Fibroblast of mammary gland (primary cell): ENCODE results near the gene APOD.

Experiments used
- DNase-seq: peaks from one replicate; pipeline ENCODE4 v3.0.0-alpha.2; 2010; ENCODE audit warnings: low read depth
- H3K4me3 ChIP-seq: 2 replicates; pipeline ENCODE4 v1.5.1; 2011; ENCODE audit warnings: low read depth, mild to moderate bottlenecking, low read length, moderate library complexity; ENCODE audit not compliant: control insufficient read depth
- TF ChIP-seq, protein P1 (sequence below): conservative IDR thresholded peaks from 2 replicates; pipeline ENCODE4 v1.5.1; 2011; ENCODE audit warnings: low read depth, low read length, inconsistent platforms; ENCODE audit not compliant: control insufficient read depth, insufficient read depth

Gene APOD

GRCh38 chr3:195537995-195538394 is 45.7 kb downstream of the APOD start:
- DNase-seq: no peak
- H3K4me3 ChIP-seq: no peak overlapping the region
- TF ChIP-seq, protein P1, sequence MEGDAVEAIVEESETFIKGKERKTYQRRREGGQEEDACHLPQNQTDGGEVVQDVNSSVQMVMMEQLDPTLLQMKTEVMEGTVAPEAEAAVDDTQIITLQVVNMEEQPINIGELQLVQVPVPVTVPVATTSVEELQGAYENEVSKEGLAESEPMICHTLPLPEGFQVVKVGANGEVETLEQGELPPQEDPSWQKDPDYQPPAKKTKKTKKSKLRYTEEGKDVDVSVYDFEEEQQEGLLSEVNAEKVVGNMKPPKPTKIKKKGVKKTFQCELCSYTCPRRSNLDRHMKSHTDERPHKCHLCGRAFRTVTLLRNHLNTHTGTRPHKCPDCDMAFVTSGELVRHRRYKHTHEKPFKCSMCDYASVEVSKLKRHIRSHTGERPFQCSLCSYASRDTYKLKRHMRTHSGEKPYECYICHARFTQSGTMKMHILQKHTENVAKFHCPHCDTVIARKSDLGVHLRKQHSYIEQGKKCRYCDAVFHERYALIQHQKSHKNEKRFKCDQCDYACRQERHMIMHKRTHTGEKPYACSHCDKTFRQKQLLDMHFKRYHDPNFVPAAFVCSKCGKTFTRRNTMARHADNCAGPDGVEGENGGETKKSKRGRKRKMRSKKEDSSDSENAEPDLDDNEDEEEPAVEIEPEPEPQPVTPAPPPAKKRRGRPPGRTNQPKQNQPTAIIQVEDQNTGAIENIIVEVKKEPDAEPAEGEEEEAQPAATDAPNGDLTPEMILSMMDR: no peak

DNA sequence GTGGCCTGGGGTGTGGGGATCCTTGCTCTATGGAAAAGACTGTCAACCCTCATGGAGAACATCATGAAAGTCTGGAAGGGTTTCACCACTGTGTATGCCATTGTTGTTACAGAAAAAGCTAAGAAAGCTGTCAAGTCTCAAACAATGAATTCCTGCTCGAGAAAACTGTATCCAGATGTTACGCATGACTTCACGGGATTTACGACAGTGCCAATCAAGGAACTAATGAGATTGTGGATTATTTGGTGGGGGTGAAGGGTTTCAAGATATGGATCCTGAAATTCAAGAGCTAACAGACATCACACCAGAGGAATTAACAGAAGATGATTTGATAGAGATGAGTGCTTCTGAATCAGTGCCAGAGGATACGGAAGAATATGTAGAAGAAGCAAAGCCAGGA is 48.4 kb downstream of the APOD start:
- TF ChIP-seq, protein P1: no peak
- no peak for DNase-seq
- no peak overlapping the region for H3K4me3 ChIP-seq

DNA sequence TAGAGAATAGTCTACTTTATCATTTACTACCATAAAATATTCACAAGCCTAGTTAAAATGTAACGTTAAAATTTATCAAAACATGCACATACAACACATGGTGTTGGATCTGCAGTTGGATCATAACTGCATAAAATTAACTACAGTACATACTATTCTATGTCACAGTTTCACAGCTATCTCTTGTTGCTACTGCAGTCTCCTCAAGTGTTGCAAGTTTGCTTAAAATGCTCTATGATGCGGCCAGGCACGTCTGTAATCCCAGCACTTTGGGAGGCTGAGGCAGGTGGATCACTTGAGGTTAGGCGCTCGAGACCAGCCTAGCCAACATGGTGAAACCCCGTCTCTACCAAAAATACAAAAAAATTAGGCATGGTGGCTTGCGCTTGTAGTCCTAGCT is 50.9 kb downstream of the APOD start:
- TF ChIP-seq, protein P1: no peak
- H3K4me3 ChIP-seq: no peak overlapping the region
- no peak for DNase-seq

GRCh38 chr3:195532345-195532744 is 51.4 kb downstream of the APOD start:
- TF ChIP-seq, protein P1: no peak
- no peak overlapping the region for H3K4me3 ChIP-seq
- DNase-seq: no peak

DNA sequence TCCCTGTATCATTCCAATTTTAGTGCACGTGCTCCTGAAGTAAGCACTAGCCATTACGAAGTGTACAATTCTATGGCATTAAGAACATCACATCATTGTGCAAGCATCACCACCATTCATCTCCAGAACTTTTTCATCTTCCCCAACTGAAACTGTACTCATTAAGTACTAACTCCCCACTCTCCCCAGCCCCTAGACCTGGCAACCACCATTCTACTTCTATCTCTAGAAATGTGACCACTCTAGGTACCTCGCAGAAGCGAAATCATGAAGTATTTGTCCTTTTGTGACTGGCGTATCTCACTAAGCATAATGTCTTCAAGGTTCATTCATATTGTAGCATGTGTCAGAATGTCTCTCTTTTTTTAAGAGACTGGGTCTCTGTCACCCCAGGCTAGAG is 52.1 kb downstream of the APOD start:
- TF ChIP-seq, protein P1: no peak
- no peak for DNase-seq
- H3K4me3 ChIP-seq: no peak overlapping the region

GRCh38 chr3:195526492-195526891 is 57.2 kb downstream of the APOD start:
- no peak for DNase-seq
- TF ChIP-seq, protein P1: no peak
- H3K4me3 ChIP-seq: no peak overlapping the region
